Activated CD4-positive, CD25-positive, alpha-beta regulatory T cell treated with anti-CD3 and anti-CD28 coated beads, Interleukin-2, amount 50 U/mL, for 72 hours (primary cell): Measurements from ENCODE around the gene SNAP91.

Experiments
- DNase-seq: peaks from one replicate; pipeline ENCODE4 v3.0.0; 2021

SNAP91 gene

GRCh38 chr6:83536647-83537589 lies 172.0 kb downstream of the SNAP91 start:
- DNase-seq, result no peak

DNA sequence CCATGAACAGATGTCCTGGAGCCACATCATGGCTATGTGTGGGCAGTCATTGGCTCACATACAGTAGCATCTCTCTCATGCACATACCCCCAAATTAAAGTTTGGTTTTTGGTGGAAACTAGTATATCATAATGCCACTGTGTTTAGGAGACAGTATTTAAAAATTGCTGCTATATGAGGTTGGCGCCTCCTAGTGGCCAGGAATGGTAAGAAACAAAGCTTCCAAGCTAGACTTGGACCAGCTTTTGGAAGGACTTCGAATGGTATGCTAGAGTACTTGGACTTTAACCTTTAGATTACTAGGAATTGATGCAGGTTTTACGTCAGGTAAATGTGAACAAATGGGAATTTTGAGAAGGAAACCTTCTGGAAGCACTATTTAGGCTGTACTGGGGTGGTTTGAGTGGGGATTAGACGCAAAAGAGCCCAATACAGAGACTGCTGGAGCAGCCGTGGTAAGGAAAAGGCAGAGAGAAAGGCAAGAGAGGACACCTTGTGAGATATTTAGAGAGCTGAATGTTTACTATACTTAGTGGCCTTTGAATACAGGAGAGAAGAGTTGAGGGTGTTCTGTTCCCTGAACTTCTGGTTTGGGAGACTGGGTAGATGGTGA lies 172.8 kb downstream of the SNAP91 start:
- peak; percentile 53 for DNase-seq

GRCh38 chr6:83518816-83519480 lies 190.0 kb downstream of the SNAP91 start:
- no peak for DNase-seq

- no peak for DNase-seq
Measured at GRCh38 chr6:83517500-83517899, 191.4 kb downstream of the SNAP91 start.

GRCh38 chr6:83514866-83515466 lies 193.9 kb downstream of the SNAP91 start:
- no peak for DNase-seq

GRCh38 chr6:83514466-83514865 lies 194.4 kb downstream of the SNAP91 start:
- DNase-seq, result no peak

GRCh38 chr6:83511901-83512681 lies 196.8 kb downstream of the SNAP91 start, which contains the start of gene PRSS35:
PRSS35 (plus strand) TSS chr6:83512534; CDS start chr6:83523442, 10,908 bp downstream.
- DNase-seq, result no peak

GRCh38 chr6:83511266-83511665 lies 197.6 kb downstream of the SNAP91 start:
- no peak for DNase-seq

- no peak for DNase-seq
Measured at GRCh38 chr6:83510791-83511190, 198.1 kb downstream of the SNAP91 start.

DNA sequence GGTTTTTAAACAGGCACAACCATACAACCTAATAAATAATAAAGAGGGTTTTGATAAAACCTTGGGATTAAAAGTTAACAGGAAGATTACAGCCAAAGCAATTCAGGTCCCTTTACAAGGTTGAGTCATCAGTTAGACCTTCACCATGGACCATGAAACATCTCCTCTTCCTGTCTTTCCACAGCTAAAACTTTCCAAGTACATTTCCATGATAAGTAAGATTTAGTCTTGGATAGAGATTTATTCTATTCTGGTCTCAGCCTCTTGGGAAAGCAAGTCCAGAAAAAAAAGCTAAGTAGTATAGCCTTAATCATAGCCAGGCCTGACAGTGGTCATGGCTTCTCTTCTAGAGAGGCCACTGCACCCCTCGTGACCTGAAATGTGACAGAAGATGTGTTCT lies 199.5 kb downstream of the SNAP91 start:
- no peak for DNase-seq

- no peak for DNase-seq
Measured at GRCh38 chr6:83505356-83505755, 203.5 kb downstream of the SNAP91 start.
